ENCODE results near the gene CELF2. TPM values are rescaled to one million over a fixed set of nuclear protein-coding genes. Genes with fewer than 3 reads are reported as not detected.

The CELF2 gene
- total RNA-seq, 1 donor from 2014 or later: 11.0 TPM

DNA sequence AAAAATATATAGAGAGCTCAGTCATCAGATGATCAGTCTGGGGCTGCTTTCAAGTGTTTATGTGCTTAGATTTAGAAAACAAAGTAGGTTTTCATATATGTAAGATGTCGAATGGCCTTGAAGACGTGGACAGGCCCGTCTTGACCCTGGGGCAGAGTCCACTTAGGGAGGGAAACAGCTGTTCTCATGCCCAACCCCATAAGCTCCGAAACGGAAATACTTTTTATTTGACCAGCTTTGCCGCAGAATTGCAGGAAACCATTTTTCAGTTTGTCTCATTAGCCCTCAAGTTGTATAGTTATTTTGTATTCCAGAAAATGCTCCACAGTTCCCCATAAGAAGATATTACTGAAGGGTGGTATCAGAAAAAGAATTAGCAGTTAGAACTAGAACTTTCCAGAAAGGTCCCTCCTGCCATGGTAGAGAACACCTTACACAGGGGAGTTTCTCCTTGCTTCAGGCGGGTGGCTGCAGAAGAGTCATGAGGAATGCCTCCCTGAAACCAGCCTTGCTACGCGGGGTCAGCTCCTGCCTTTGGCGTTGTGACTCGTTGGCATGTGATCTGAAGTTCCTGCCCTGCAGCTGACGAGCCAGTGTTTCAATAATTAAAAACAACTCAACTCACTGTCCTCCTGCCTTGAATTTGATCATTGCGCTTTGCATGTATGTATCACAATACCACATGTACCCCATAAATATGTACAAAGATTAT lies 192.7 kb downstream of the CELF2 start:
- DNase-seq (ENCODE audit: low read depth): no peak
- no peak overlapping the region for H3K4me3 ChIP-seq (ENCODE audit: low read depth, low read length)
- TF ChIP-seq, protein P1, sequence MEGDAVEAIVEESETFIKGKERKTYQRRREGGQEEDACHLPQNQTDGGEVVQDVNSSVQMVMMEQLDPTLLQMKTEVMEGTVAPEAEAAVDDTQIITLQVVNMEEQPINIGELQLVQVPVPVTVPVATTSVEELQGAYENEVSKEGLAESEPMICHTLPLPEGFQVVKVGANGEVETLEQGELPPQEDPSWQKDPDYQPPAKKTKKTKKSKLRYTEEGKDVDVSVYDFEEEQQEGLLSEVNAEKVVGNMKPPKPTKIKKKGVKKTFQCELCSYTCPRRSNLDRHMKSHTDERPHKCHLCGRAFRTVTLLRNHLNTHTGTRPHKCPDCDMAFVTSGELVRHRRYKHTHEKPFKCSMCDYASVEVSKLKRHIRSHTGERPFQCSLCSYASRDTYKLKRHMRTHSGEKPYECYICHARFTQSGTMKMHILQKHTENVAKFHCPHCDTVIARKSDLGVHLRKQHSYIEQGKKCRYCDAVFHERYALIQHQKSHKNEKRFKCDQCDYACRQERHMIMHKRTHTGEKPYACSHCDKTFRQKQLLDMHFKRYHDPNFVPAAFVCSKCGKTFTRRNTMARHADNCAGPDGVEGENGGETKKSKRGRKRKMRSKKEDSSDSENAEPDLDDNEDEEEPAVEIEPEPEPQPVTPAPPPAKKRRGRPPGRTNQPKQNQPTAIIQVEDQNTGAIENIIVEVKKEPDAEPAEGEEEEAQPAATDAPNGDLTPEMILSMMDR (conservative IDR thresholded peaks at IDR 0.05; ENCODE audit: low read depth, low read length): no peak

DNA sequence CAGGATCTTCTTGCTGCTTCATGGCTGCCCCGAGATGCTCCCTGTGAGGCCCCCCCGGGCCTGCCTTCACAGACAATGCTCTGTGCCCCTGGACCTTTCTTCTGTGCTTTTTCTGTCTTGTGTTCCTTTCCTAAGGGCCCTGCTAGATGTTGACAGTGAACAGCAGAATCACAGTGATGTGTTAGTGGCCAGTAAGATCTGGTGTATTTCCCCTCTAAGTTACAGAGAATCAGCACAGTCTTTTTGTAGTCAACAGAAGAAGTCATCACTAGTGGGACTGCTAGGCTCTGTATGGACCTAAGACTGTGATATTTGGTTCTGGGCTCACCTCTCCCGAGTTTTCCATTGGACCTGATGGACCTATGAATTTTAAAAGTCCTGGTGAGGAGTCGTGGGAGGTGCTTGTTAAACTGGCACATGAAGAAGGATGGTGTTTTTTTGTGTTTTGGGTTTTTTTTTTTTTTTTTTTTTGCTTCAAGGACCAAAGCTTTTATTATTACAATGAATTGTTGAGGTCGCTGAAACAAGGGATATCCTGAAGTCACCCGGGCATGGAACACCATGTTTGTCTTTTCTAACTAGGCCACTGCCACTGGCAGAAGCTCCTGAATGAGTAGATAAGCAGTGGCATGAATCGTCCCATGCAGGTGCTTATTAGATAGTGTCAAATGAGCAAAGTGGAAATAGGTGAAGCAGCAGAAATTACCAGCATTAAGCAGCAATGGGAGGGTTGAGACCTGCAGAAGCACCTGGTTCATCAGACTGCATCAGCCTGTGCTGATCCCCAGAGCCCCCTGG lies 194.8 kb downstream of the CELF2 start:
- DNase-seq (ENCODE audit: low read depth): no peak
- TF ChIP-seq, protein P1 (conservative IDR thresholded peaks at IDR 0.05; ENCODE audit: low read depth, low read length): no peak
- H3K4me3 ChIP-seq (ENCODE audit: low read depth, low read length): no peak overlapping the region

DNA sequence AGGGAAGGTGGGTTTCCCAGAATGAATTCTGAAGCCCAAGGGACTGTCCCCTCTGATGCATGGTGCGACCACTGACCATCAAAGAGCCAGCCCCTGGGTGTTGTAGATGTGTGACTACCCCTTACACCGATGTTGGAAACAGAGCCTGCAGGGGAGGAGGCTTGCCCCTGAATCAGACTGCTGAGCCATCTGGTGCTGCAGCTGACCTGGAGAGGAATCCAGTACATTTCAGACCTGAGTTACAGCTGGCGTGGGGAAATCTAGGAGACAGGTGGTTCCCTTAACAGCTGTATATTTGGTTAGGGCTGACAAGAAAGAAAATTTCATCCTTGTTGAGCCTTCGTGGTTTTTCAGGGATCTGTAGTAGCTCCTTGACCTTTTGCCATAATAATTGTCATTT lies 195.5 kb downstream of the CELF2 start:
- no peak overlapping the region for H3K4me3 ChIP-seq (ENCODE audit: low read depth, low read length)
- no peak for DNase-seq (ENCODE audit: low read depth)
- TF ChIP-seq, protein P1 (conservative IDR thresholded peaks at IDR 0.05; ENCODE audit: low read depth, low read length): no peak

DNA sequence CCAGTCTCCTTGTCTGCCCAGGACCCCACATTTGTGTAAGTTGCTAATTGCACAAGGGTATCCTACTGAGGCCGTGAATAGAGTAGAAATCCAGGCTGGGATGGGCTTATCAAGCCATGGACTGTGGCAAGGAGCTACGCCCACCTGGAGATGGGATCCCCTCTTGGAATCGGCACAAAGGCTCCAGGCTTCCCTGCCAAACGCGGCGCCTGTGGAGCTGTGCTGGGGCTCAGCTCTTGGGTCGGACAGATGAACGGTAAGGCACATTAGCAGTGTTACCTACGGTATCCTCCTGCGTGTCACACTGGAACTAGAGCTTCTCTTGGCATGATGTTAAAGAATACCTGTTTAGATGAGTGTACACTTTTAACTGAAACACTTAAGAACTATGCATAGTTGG lies 196.7 kb downstream of the CELF2 start:
- TF ChIP-seq, protein P1 (conservative IDR thresholded peaks at IDR 0.05; ENCODE audit: low read depth, low read length): no peak
- no peak overlapping the region for H3K4me3 ChIP-seq (ENCODE audit: low read depth, low read length)
- DNase-seq (ENCODE audit: low read depth): no peak

DNA sequence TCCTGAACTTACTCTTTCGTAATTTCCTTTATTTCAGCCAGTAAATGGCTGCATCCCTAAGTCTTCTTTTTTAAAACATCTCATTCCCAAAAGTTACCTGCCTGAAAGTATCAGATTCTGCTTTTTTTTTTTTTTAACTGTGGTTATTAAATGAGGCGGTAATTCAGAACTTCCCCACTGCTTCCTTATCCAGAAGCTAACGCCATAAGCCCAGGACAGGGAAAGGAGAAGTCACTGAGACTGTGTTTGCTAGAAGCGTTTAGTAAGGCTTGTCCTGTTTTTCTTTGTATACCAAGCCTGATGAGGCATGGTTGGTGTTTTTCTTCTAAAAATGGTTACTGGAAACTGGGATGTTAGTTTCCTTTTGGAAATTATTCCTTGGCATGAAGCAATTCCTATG lies 197.8 kb downstream of the CELF2 start:
- TF ChIP-seq, protein P1 (conservative IDR thresholded peaks at IDR 0.05; ENCODE audit: low read depth, low read length): no peak
- no peak for DNase-seq (ENCODE audit: low read depth)
- no peak overlapping the region for H3K4me3 ChIP-seq (ENCODE audit: low read depth, low read length)

DNA sequence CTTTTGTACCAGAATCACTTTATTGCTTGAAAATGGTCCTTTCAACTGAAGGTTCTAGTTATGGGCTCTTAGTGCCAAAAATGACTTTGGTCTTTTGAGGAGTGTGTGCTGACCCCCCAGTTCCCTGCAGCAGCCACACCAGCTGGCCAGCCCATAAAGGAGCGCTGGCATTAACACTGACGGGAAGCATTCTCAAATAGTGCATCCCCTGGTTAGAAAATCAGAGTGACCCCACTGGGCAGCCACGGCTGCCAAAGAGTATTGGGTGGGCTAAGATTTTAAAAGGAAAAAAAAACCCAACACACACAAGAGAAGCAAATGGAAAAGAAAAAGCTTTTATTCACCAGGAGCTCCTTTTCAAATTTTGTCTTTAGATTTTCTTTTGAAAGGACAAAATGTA lies 199.8 kb downstream of the CELF2 start:
- H3K4me3 ChIP-seq (ENCODE audit: low read depth, low read length): no peak overlapping the region
- TF ChIP-seq, protein P1 (conservative IDR thresholded peaks at IDR 0.05; ENCODE audit: low read depth, low read length): no peak
- no peak for DNase-seq (ENCODE audit: low read depth)

Data from epithelial cell of proximal tubule (primary cell).